ENCODE measurements around the gene PARD3B.

- no peak for TF ChIP-seq CTCF (IDR thresholded peaks at IDR 0.05)
- TF ChIP-seq POLR2AphosphoS5 (IDR thresholded peaks at IDR 0.05; ENCODE audit: low read depth, low read length): no peak
- no peak for TF ChIP-seq REST (IDR thresholded peaks at IDR 0.05; ENCODE audit: insufficient read depth in 1 of 2, low read depth in 2 of 2, low read length in 1 of 2)
- TF ChIP-seq SIN3A (IDR thresholded peaks at IDR 0.05; ENCODE audit: borderline replicate concordance, insufficient read depth, low read depth, low read length): no peak
These were observed 141.1 kb downstream of the PARD3B start for GRCh38 chr2:204686406-204686805.

All from Panc1 (cell line).